Measurements from ENCODE around the gene RNF215.

RNF215 gene

DNA sequence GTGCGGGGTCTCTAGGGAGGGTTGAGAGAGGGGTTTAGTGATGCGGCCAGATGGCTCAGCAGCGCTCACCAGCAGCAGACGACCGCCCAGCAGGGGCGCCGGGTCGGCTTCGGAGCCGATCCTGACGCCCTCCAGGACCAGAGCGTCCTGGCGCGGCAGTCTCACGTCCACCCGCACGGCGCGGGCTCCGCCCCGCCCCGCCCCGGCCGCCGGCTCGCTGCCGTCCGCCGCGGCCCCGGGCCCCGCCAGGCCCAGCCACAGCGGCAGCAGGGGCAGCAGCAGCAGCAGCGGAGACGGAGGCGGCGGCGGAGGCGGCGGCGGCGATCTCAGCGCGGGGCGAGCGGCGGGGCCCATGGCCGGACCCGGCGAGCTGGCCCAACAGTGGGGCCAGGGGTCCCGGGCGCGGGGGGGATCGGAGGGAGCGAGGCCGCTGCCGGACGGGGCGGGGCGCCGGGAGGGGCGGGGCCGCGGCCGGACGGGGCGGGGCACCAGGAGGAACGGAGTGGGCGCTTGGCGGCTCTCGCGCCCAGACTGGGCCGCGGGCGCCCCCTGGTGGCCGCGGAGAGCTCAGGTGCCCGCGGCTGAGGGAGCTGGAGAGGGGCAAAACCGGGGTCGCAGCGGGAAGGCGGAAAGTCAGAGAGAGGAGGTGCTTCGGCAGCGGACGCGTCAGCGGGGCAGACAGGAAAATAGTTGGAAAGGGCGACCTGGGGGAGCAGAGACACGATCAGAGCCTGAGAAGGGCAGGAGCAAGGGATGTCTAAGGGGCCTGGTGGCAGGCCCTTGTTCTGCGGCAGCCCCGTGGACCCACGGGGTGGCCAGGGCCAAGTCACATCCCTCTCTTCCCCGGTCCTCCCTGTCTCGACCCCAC, at the start of gene RNF215:
Gene RNF215 (minus strand): TSS at position 452 of the 868 bp plus-strand sequence. CDS start 98 bp downstream, at position 354.
- peak; percentile 88 for DNase-seq

GRCh38 chr22:30436196-30436595, 49.0 kb upstream of the RNF215 start:
- no peak for DNase-seq

DNA sequence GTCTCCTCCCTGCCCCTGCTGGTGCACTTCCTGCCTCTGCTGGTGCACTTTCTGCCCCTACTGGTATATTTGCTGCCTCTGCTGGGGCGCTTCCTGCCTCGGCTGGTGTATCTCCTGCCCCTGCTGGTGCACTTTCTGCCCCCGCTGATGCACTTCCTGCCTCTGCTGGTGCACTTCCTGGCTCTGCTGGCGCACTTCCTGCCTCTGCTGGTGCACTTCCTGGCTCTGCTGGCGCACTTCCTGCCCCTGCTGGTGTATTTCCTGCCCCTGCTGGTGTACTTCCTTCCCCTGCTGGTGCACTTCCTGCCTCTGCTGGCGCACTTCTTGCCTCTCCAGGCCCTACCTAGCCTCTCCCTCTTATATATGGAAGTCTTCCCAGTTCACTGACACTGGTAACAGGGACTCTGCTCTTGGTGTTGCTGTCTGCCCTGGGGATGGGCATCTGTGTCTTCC, 48.5 kb upstream of the RNF215 start:
- DNase-seq = peak; percentile 92

- no peak for DNase-seq
These were observed 47.6 kb upstream of the RNF215 start for GRCh38 chr22:30434843-30435242.

DNA sequence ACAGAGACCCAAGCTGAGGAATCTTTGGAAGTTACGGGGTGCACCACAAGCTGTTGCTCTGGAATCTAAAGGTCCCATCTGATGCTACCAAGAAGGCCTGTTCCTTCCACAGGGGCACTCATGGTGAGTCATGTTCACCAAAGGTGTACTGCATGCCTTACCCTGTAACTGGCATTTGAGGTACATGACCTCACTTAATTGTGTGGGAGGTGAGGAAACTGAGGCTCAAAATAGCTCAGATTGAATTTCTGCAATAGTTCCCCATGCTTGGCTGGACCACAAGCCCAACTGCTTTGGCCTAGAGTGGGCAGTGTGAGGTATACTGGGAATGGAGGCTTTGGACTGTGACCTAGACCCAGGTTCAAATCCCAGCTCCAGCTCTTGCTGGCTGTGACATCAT, 46.6 kb upstream of the RNF215 start:
- DNase-seq = no peak

DNA sequence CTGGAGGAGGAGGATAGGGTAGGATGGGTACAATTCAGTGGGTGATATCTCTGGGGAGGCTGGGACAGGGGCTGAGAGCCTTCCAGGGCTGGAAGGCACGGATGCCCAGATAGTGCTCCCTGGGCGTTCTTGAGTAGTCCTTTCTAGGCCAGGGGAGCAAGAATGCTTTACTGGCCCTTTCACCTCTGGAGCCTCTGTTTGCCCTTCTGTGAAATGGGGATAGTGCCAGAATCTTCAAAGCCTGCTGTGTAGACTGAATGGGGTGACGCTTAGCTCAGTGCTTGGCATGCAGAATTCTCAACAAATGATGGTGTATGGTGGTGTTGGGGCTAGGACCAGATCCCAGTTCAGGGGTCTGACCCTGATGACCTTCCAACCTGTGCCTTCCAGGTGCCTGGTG, 46.0 kb upstream of the RNF215 start:
- no peak for DNase-seq

DNA sequence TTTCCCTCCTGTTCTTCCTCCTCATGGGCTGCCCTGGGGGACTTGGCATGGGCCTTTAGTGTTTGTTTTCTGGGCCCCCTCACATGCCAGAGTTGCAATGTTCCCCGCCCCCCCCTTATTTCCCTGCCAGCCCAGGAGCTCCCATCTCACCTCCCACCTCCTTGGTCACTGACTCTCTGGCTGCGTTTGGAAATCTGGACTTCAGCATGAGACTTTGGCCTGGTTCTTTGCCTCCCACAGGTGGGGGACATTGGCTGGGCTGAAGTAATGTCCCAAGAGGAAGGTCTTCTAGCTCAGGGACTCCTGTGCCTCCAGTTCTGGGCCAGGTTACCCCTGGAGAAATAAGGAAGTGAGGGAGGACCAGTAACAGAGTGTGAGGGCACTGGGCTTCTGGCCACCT, 45.3 kb upstream of the RNF215 start:
- no peak for DNase-seq

GRCh38 chr22:30432096-30432495, 44.9 kb upstream of the RNF215 start:
- DNase-seq = no peak

DNA sequence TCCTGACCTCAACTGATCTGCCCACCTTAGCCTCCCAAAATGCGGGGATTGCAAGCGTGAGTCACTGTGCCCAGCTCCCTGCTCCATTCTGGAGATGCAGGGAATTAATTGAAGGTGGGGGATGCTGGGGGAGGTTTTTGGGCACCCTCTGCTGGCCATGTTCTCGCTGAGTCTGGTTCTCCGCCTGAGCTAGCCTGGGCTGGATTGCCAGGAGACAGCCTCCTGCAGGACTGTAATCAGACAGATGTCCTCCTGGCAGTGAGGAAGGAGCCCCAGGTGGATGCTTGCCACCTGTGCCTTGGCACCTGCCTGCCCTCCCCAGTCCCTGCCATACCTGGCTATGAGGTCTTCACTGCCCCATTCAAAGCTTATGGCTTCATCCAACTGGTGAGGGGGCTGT, 43.7 kb upstream of the RNF215 start:
- no peak for DNase-seq

DNA sequence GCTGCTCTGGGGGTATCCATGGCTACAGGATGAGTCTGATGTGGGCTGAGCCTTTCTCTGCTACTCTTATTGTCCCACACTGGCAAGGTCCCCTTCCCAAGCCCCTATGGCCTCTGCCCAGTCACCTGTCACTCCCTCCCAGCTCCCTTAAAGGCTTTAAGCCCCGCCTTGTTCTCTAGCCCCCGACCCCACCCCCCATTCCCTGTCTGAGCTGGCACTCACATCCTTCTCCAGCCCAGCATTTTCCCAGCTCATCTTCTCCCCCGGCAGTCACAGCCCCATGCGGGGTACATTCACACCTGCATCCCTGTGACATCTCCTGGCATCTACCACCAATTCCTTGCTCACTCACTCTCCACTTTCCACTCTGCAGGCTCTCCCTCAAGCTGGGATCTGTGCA, 42.7 kb upstream of the RNF215 start:
- no peak for DNase-seq

DNA sequence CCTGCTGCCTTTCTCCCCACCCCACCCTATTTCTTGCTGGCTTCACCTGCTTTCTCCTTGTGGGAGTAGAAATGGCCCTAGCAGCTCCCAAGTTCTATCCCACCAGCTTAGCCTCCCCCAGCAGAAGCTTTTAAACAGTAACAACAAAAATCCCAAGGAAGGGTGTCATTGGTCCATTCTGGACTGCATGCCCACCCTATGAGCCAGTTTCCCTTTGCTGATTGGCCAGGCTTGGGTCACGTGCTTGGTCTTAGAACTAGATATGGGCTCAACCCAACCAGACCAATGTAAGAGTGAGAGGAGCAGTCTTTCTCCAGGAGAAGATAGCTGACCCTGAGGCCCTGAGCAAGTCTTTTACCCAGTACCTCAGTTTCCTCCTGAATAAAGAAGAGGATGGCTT, 40.7 kb upstream of the RNF215 start:
- DNase-seq = no peak

GRCh38 chr22:30426388-30427353, 39.5 kb upstream of the RNF215 start:
- DNase-seq = peak; percentile 94

DNA sequence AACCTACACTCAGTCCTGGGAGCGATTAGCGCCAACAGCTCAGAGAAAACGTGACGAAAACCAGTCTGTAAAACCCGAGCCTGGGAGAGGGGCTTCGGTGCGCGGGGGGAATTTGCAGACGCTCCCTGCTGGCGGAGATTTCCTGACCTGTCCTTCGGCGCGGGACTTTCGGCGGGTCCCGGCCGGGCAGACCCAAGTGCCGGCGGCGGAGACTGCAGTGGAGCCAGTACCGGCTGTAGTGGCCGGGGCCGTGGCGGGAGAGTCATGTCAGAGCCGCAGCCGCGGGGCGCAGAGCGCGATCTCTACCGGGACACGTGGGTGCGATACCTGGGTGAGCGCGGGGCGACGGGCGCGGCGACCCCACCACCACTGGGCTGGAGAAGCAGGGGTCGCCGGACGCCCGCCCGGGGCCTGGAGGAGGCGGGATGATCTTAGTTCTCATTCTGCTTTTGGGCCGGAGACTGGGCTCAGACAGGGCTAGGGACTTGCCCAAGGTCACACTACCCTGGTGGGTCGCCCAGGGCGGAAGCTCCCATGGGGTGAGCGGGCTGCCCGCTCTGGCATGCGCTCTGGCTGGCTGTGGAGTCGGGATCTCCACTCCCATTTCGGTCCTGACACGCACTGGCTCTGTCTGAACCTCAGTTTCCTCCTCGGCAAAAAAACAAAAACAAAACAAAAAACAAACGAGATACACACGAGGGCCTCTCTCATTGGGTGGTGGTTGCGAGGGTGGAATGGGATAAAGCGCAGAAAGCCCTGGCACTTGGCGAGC, 38.6 kb upstream of the RNF215 start, which contains the start of gene MTFP1:
Gene MTFP1 (plus strand): TSS at position 153 of the 772 bp plus-strand sequence. CDS start 112 bp downstream, at position 265.
- peak; percentile 71 for DNase-seq

- DNase-seq = no peak
These were observed 38.1 kb upstream of the RNF215 start for GRCh38 chr22:30425327-30425615.

DNA sequence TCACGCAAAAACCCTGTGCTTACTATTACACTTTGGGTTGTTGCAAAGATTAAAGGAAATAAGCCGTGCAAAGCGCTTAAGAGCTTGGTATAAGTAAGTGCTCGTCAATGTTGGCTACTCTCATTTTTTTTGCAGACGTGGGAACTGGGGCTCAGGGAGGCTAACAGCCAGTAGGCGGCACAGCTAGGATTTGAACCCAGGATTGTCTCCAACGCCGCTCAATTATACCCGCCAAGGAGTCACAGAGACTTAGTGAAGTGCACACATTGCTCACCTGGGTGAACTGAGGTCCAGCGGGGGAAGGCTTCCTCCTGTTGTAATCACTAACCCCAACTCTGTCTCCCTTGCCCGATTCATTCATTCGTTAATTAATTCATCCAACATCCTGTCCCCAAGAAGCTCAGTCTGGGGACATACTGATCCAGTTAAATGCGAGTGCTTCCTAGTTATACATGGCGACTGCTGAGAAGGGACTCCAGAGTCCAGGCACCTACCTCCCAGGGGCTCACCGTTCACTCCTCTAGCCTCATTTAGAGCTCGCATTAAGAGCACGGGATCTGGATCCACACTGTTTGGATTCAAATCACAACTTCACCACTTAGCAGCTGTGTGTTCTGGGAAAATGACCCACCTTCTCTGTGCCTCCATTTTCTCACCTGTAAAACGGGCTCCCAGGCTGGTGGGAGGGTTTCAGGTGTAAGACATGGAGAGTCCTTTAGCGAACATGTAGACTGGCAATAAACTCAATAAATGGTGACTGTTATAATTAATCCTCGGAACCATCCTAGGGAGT, 37.5 kb upstream of the RNF215 start:
- DNase-seq = peak; percentile 49

GRCh38 chr22:30423959-30424533, 36.8 kb upstream of the RNF215 start:
- peak; percentile 100 for DNase-seq

- peak; percentile 68 for DNase-seq
These were observed 36.2 kb upstream of the RNF215 start for GRCh38 chr22:30423301-30423958.

GRCh38 chr22:30422481-30423300, 35.5 kb upstream of the RNF215 start:
- DNase-seq = peak; percentile 60

GRCh38 chr22:30421695-30422480, 34.7 kb upstream of the RNF215 start:
- no peak for DNase-seq
